Measurements from ENCODE around the gene SHF. TPM values are rescaled to one million over a fixed set of nuclear protein-coding genes. Genes with fewer than 3 reads are reported as not detected.

Gene SHF
- total RNA-seq, 1 experiment from 2014 or later: 21.7 TPM

DNA sequence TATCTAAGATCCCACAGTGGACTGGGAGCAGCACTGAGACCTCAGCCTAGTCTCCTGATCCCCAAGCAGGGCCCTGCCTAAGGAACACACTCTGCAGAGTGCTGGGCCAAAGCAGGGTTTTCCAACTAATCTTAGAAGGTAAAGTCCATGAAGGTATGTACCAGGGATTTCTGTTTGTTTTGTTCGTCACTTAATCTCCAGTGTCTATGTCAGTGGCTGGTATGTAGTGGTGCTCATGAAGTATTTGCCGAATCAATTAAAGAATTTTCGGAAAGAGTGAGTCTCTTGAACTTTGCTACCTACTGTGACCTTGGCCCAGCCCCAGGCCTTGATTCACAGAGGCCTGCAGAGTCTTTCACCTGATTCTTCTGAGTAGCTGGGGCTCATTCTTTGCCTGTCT is 56.3 kb downstream of the SHF start:
- Histone ChIP-seq H2AFZ (ENCODE audit: low read length) (no peak overlapping the region), H3K56ac (ENCODE audit: insufficient read length, low read depth, low read length) (no peak overlapping the region), H3K79me1 (ENCODE audit: insufficient read depth, low read depth, low read length, poor library complexity, severe bottlenecking) (no peaks in the 10 kb centered on the region), H3K4me1 (ENCODE audit: insufficient read depth, low read length) (no peaks in the 10 kb centered on the region), H2BK20ac (ENCODE audit: low read depth, low read length, poor library complexity, severe bottlenecking) (no peak overlapping the region), H2BK15ac (ENCODE audit: low read depth, low read length) (no peak overlapping the region), H3T11ph (ENCODE audit: low read length) (no peak overlapping the region), H3K27me3 (ENCODE audit: insufficient read depth, low read length) (peaks cover 80% of the 10 kb centered on the region), H3K9ac (ENCODE audit: extremely low read depth, insufficient read length, low read length) (no peak overlapping the region), H3K9me3 (ENCODE audit: control insufficient read depth, low read depth, low read length) (no peaks in the 10 kb centered on the region), H3K23me2 (ENCODE audit: insufficient read length, low read depth, low read length, poor library complexity, severe bottlenecking) (peaks cover 11% of the 10 kb centered on the region), H3K27ac (ENCODE audit: insufficient read length, low read depth, low read length) (no peak overlapping the region), H3K4ac (ENCODE audit: low read depth, low read length) (no peak overlapping the region), H2BK5ac (ENCODE audit: insufficient read length, low read length) (no peak overlapping the region), H2AK5ac (ENCODE audit: insufficient read length, low read length) (no peak overlapping the region), H3K18ac (ENCODE audit: insufficient read length, low read depth, low read length) (no peak overlapping the region), H2BK12ac (ENCODE audit: insufficient read length, low read depth, low read length) (no peak overlapping the region), H2BK120ac (ENCODE audit: low read depth, low read length, poor library complexity, severe bottlenecking) (no peak overlapping the region), H3K14ac (ENCODE audit: insufficient read depth, low read length) (no peak overlapping the region), H3K4me2 (ENCODE audit: insufficient read depth, insufficient read length, low read length) (no peak overlapping the region), H4K91ac (ENCODE audit: insufficient read length, low read depth, low read length) (no peak overlapping the region), H4K5ac (ENCODE audit: insufficient read length, low read depth, low read length) (no peak overlapping the region), H3K79me2 (ENCODE audit: insufficient read depth, low read length) (no peaks in the 10 kb centered on the region), H4K8ac (replicated peaks; ENCODE audit: insufficient read length, low read depth, low read length) (no peak overlapping the region), H3K23ac (ENCODE audit: insufficient read length, low read depth, low read length) (no peak overlapping the region), H4K20me1 (ENCODE audit: control insufficient read depth, insufficient read depth, insufficient read length) (no peaks in the 10 kb centered on the region)
- Mint-ChIP-seq H3K4me1 (peaks cover 14 to 19% of the 10 kb centered on the region in 2 experiments), H3K27ac (no peak overlapping the region), H3K4me3 (no peak overlapping the region), H3K36me3 (ENCODE audit: insufficient read depth in 1 of 3, low read depth in 3 of 3) (peaks cover 0 to 1% (median 0%) of the 10 kb centered on the region in 3 experiments; a peak in 1 of 7 replicates), H3K27me3 (ENCODE audit: low read depth) (peaks cover 94% of the 10 kb centered on the region), H3K9me3 (no peaks in the 10 kb centered on the region)
- TF ChIP-seq, protein P1, sequence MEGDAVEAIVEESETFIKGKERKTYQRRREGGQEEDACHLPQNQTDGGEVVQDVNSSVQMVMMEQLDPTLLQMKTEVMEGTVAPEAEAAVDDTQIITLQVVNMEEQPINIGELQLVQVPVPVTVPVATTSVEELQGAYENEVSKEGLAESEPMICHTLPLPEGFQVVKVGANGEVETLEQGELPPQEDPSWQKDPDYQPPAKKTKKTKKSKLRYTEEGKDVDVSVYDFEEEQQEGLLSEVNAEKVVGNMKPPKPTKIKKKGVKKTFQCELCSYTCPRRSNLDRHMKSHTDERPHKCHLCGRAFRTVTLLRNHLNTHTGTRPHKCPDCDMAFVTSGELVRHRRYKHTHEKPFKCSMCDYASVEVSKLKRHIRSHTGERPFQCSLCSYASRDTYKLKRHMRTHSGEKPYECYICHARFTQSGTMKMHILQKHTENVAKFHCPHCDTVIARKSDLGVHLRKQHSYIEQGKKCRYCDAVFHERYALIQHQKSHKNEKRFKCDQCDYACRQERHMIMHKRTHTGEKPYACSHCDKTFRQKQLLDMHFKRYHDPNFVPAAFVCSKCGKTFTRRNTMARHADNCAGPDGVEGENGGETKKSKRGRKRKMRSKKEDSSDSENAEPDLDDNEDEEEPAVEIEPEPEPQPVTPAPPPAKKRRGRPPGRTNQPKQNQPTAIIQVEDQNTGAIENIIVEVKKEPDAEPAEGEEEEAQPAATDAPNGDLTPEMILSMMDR (conservative IDR thresholded peaks at IDR 0.05): no peak
- no CpG with 5 or more reads among the region's 3 CpGs for WGBS (ENCODE audit: extremely low coverage, insufficient read length, low lambda C conversion rate)
- DNase-seq: no peak
